Upper lobe of left lung (tissue), 4 donors: Measurements from ENCODE around the gene PARVB.

Source experiments
- POLR2A ChIP-seq, 4 donors: fragments of 450-650 bp; IDR thresholded peaks; one replicate each; pipeline ENCODE4 v1.5.1; 2016 to 2017; ENCODE audit warnings: antibody characterized with exemption in 4 of 4, mild to moderate bottlenecking in 2 of 4
- TF ChIP-seq, protein P1 (sequence below), 6 experiments: fragments of 450-650 bp in 4 of 6; fragments of 200-600 bp in 2 of 6; sonication (generic) in 2 of 6; IDR thresholded peaks; one replicate each; pipeline ENCODE4 v1.5.1; 2016 to 2019; ENCODE audit warnings: antibody characterized with exemption in 6 of 6

DNA sequence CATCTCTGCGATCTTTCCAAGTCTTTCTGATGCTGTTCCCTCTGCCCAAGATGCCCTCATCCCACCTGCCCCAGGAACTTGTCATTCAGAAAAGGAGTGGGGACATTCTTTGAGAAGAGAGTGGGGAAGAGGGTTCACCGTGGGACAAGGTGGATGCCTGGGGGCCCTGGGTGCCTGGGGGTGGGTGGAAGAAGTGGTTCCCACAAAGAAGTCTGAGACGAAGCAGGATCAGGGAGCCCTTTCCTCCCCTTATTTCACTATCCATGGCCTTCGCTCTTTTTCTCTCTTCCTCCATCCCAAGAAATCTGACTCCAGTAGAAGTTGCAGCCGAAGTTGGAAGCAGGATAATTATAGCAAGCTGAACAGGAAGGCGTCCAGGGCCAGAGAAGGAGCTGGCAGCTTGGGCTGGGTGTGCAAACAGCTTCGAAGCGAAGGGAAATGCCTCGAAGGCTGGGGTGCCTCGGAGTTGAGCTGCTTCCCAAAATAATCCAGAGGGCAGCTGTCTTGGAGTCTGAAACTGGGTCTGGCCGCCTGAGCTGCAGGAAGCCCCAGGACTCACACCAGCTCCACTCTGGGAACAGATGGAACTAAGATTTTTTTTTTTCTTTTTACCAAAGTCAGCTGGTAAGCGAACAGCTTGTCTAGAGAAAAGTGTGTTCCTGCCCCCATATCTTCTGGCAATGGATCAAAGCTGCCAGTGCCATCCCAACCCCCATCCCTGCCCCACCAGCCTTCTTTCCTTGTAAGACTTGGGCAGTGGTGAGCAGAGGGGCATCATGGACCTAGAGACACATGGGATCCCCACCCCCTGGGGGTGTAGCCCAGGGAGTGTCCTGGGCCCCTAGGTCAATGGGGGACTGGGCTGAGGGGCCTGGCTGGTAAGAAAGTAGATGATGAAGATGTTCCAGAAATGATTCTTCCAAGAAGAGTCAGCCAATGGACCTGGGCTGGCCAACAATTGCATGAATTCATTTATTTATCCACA, 188.1 kb downstream of the PARVB start:
- TF ChIP-seq POLR2A (IDR thresholded peaks at IDR 0.05) = no peak
- TF ChIP-seq, protein P1, sequence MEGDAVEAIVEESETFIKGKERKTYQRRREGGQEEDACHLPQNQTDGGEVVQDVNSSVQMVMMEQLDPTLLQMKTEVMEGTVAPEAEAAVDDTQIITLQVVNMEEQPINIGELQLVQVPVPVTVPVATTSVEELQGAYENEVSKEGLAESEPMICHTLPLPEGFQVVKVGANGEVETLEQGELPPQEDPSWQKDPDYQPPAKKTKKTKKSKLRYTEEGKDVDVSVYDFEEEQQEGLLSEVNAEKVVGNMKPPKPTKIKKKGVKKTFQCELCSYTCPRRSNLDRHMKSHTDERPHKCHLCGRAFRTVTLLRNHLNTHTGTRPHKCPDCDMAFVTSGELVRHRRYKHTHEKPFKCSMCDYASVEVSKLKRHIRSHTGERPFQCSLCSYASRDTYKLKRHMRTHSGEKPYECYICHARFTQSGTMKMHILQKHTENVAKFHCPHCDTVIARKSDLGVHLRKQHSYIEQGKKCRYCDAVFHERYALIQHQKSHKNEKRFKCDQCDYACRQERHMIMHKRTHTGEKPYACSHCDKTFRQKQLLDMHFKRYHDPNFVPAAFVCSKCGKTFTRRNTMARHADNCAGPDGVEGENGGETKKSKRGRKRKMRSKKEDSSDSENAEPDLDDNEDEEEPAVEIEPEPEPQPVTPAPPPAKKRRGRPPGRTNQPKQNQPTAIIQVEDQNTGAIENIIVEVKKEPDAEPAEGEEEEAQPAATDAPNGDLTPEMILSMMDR (IDR thresholded peaks at IDR 0.05) = no peak
